ENCODE measurements around the gene RPS5.

Gene RPS5

DNA sequence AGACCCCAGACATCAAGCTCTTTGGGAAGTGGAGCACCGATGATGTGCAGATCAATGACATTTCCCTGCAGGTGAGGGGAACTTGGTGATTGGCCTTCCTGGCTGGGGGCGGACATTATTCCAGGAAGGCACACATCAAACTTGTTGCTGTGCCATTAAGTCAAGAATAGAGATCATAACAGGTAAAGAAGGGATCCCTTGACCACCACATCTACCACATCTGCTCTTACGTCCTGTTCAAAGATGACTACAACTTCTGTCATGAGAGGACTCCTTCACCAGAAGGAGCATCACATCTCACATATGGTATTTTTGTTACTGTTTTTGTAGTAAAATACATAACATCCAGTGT lies 1.1 kb downstream of the RPS5 start:
- peak overlapping the region; percentile 94 for H3K27ac Mint-ChIP-seq
- H3K9me3 Mint-ChIP-seq, result no peaks in the 10 kb centered on the region
- H3K4me3 Mint-ChIP-seq, result peak overlapping the region; percentile 97
- peaks cover 32% of the 10 kb centered on the region for H3K4me1 Mint-ChIP-seq (ENCODE audit: low read depth)
- H3K27me3 Mint-ChIP-seq (ENCODE audit: low read depth), result no peaks in the 10 kb centered on the region
- H3K36me3 Mint-ChIP-seq (ENCODE audit: low read depth), result peaks cover 32% of the 10 kb centered on the region

DNA sequence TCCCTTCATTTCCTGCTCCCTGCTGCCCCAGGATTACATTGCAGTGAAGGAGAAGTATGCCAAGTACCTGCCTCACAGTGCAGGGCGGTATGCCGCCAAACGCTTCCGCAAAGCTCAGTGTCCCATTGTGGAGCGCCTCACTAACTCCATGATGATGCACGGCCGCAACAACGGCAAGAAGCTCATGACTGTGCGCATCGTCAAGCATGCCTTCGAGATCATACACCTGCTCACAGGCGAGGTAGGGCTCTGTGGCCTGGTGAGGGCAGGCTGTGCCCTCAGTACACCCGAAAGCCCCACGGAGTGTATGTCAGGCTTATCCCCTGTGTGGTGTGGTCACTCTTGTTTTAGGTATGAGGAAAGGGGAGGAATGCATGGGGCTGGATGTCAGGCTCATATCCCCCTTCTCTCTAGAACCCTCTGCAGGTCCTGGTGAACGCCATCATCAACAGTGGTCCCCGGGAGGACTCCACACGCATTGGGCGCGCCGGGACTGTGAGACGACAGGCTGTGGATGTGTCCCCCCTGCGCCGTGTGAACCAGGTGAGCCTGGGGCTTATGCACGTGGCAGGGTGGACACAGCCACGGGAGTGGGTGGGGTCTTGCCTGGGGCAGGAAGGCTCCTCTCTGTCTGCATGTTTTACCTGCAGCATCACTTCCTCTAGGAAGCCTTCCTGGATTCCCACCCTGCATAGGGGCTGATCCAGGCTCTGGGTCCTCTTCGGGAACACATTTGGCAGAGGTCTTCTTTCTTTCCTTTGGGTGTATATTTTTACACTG lies 6.1 kb downstream of the RPS5 start:
- peaks cover 9% of the 10 kb centered on the region for H3K27me3 Mint-ChIP-seq (ENCODE audit: low read depth)
- peaks cover 17% of the 10 kb centered on the region for H3K4me1 Mint-ChIP-seq (ENCODE audit: low read depth)
- peaks cover 41% of the 10 kb centered on the region for H3K36me3 Mint-ChIP-seq (ENCODE audit: low read depth)
- H3K9me3 Mint-ChIP-seq, result no peaks in the 10 kb centered on the region
- no peak overlapping the region for H3K27ac Mint-ChIP-seq
- H3K4me3 Mint-ChIP-seq, result no peak overlapping the region

DNA sequence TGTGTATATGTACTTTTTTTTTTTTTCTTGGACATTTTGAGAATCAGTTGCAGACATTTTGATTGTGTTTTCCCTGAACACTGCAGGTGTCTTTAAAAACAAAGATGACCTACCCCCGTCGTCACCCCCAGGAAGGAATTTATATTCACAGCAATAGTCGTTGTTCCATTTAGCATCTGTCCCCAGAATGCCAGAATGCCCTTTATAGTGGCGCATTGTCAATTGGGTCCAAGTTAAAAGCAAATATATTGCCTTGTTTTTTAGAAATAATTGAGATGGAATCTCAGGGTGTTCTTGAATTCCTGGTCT lies 6.6 kb downstream of the RPS5 start:
- no peaks in the 10 kb centered on the region for H3K9me3 Mint-ChIP-seq
- no peak overlapping the region for H3K27ac Mint-ChIP-seq
- H3K27me3 Mint-ChIP-seq (ENCODE audit: low read depth), result peaks cover 9% of the 10 kb centered on the region
- peaks cover 14% of the 10 kb centered on the region for H3K4me1 Mint-ChIP-seq (ENCODE audit: low read depth)
- peaks cover 39% of the 10 kb centered on the region for H3K36me3 Mint-ChIP-seq (ENCODE audit: low read depth)
- no peak overlapping the region for H3K4me3 Mint-ChIP-seq

DNA sequence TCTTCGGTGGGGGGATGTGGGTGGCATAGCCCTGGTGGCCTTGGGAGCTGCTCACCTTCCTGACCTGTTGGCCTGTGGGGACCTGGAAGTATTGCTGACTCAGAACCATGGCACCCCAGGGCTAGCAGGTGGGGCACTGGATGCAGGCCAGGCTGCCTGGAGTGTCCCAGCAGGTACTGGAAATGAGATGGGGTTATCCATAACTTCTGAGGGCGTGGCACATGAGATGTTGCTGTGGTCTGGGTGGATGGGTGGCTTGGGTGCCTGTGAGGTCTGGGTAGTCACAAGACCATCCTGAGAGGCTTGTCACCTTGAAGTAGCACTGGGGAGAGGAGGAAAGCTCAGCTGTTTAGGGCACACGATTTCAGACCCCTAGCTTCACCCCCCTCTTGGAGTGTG lies 7.8 kb downstream of the RPS5 start:
- peaks cover 32% of the 10 kb centered on the region for H3K36me3 Mint-ChIP-seq (ENCODE audit: low read depth)
- H3K4me1 Mint-ChIP-seq (ENCODE audit: low read depth), result peaks cover 8% of the 10 kb centered on the region
- peaks cover 9% of the 10 kb centered on the region for H3K27me3 Mint-ChIP-seq (ENCODE audit: low read depth)
- H3K27ac Mint-ChIP-seq, result no peak overlapping the region
- no peak overlapping the region for H3K4me3 Mint-ChIP-seq
- H3K9me3 Mint-ChIP-seq, result no peaks in the 10 kb centered on the region

DNA sequence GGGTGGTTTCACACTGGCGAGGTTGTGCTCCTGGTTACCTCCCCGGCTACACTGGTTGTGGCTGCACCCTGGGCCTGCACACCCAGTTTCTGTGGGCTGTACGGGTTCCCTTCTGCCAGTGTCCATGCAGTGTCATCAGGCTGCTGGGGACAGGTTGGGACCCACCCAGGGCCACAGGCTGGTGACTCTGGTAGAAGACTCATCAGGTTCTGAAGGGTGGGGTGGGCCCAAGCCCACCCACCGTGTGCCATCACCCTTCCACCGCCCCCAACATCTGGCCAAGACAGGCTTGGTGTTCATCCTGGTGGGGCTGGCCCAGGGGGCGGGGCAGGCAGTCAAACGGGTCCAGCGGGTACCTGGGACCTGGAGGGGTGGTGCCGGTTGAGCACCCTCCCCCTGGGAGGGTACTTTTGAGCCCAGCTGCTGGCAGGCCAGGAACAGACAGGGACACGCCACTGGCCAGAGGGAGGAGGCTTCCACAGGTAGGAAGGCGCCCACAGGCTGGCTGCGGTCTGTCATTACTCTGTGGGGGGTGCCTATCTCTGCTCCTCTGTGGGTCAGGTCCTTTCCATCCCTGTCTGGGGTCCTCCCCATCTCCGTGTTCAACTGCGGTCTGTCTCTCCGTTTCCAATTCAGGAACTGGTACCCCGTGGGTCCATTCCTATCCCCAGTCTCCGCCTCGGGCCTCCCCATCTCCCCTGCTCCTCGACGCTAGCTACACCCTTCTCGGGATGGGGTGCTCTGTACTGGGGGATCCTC lies 8.3 kb downstream of the RPS5 start, which contains the start of gene RNF225:
RNF225 (plus strand) TSS at position 437 of the 759 bp plus-strand sequence. CDS start 434 bp downstream, outside the sequence.
- H3K4me3 Mint-ChIP-seq, result no peak within 1 kb of the TSS
- H3K36me3 Mint-ChIP-seq (ENCODE audit: low read depth), result peaks cover 30% of the 10 kb centered on the region
- H3K4me1 Mint-ChIP-seq (ENCODE audit: low read depth), result peaks cover 9% of the 10 kb centered on the region
- H3K27ac Mint-ChIP-seq, result no peak within 1 kb of the TSS
- H3K9me3 Mint-ChIP-seq, result no peaks in the 10 kb centered on the region
- H3K27me3 Mint-ChIP-seq (ENCODE audit: low read depth), result peaks cover 9% of the 10 kb centered on the region

DNA sequence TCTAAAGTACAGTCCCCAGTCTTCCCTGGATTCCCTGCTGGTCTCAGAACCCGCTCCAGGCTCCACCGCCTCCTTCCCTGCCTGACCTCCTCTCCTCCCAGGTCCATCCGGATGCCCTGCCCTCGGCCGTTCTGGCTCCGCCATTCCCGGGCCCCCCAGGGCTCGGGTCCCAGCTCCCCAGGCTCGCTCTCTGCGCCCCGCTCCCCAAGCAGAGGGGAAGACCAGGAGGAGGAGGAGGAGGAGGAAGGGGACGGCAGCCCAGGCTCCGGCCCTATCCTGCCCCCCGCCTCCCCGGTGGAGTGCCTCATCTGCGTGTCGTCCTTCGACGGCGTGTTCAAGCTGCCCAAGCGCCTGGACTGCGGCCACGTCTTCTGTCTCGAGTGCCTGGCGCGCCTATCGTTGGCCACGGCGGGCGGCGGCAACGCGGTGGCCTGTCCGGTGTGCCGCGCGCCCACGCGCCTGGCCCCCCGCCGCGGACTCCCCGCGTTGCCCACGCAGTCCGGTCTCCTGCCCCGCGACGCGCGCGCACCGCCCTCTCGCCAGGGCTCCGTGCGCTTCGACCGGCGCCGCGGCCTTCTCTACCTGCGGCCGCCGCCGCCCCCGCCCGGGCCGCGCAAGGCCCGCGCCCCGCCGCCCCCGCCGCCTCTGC lies 9.0 kb downstream of the RPS5 start:
- Mint-ChIP-seq H3K4me1 (ENCODE audit: low read depth) (peaks cover 6% of the 10 kb centered on the region), H3K4me3 (no peak overlapping the region), H3K27ac (no peak overlapping the region), H3K36me3 (ENCODE audit: low read depth) (peaks cover 26% of the 10 kb centered on the region), H3K27me3 (ENCODE audit: low read depth) (peaks cover 9% of the 10 kb centered on the region), H3K9me3 (no peaks in the 10 kb centered on the region)

DNA sequence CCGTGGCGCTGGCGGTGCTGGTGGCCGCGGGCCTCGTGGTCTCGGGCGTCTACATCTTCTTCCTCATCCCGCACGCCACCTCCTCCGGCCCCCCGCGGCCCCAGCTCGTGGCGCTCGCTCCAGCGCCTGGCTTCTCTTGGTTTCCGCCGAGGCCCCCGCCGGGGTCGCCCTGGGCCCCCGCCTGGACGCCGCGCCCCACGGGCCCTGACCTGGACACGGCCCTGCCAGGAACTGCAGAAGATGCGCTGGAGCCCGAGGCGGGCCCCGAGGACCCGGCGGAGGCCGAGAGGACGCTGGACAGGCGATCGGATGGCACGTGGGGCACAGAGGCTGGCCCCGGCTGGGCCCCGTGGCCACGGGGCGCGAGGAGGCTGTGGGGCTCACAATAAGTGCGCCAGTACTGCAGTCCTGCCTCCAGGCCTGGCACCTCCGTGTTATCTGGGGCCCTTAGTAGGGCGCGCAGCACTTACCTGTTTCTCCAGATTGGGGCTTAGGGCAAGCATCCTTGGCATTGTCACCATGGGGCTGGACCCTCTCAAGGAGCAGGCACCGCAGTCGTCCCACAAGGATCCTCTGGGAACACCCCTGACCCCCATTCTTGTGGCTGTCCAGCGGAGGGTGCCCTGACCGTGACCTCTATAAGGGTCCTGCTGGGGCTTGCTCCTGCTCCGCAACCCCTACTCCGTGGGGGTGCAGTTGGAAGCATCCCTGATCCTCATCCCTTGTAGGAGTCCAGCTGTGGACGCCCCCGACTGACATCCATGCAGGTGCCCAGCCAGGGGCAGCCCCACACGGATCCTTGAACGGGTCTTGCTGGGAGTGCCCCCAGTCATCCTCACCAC lies 9.8 kb downstream of the RPS5 start:
- Mint-ChIP-seq H3K27me3 (ENCODE audit: low read depth) (peaks cover 9% of the 10 kb centered on the region), H3K27ac (no peak overlapping the region), H3K36me3 (ENCODE audit: low read depth) (peaks cover 27% of the 10 kb centered on the region), H3K4me1 (ENCODE audit: low read depth) (peaks cover 9% of the 10 kb centered on the region), H3K9me3 (no peaks in the 10 kb centered on the region), H3K4me3 (no peak overlapping the region)

DNA sequence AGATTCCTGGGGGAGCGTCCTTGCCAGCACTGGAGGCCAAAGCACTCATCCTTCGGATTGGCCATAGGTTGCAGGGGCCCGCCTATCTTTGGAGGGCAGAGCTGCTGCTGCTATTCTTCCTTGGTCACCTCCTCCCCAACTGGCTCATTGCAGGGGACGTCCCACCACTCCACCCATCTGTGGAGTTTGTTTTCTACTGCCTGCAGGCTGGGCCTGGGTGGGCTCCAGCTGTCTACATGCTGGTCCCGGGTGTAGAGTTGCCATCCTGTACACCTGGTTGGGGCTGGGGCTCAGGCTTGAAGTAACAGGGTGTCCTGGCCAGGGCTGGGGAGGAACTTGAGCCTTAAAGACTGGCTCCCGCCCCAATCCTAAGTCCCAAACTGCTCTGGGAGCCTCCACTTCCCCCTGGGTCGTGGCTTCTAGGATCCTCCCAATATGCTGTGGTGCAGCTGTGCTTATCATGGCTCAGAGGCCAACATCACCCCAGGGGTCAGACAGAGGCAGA lies 10.5 kb downstream of the RPS5 start:
- Mint-ChIP-seq H3K27ac (no peak overlapping the region), H3K4me1 (ENCODE audit: low read depth) (peaks cover 9% of the 10 kb centered on the region), H3K9me3 (no peaks in the 10 kb centered on the region), H3K4me3 (no peak overlapping the region), H3K36me3 (ENCODE audit: low read depth) (peaks cover 27% of the 10 kb centered on the region), H3K27me3 (ENCODE audit: low read depth) (peaks cover 9% of the 10 kb centered on the region)

DNA sequence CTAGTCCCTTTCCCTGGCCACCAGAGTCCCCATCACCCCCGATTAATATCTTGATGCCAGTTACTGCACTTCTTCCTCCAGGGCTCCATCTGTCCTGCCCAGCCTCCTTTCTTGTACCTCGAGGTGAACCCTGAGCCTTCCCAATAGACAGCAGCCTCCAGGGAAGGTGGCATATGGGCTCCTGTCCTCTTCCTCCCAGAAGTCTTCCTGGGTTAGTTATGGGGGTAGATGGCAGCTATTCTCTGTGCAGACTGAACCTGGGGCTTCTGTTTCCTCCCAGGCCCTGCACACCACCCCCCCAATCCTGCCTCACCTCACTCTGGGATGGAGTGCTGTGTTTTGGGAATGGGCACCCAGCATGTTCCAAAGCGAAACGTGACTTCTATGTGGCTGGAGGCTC lies 11.0 kb downstream of the RPS5 start:
- Mint-ChIP-seq H3K4me3 (no peak overlapping the region), H3K9me3 (no peaks in the 10 kb centered on the region), H3K4me1 (ENCODE audit: low read depth) (peaks cover 9% of the 10 kb centered on the region), H3K36me3 (ENCODE audit: low read depth) (peaks cover 22% of the 10 kb centered on the region), H3K27me3 (ENCODE audit: low read depth) (peaks cover 9% of the 10 kb centered on the region), H3K27ac (no peak overlapping the region)

DNA sequence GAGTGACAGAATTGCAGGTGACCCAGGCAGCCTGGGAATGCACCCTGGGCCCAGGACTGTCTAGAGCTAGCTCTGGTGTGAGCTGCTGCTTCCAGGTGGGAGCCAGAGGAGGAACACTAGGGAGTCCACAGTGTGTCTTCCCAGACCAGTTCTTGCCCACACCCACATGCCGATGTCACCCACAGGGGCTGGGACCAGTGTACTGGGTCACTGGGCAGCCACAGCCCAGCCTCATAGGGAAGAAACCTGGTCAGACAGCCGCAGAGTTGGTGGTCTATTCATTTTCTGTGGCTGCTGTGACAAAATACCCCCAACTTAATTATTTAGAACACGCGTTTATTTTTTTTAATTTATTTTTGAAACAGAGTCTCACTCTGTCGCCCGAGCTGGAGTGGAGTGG lies 11.5 kb downstream of the RPS5 start:
- Mint-ChIP-seq H3K4me3 (no peak overlapping the region), H3K36me3 (ENCODE audit: low read depth) (peaks cover 20% of the 10 kb centered on the region), H3K4me1 (ENCODE audit: low read depth) (peaks cover 9% of the 10 kb centered on the region), H3K27me3 (ENCODE audit: low read depth) (peaks cover 9% of the 10 kb centered on the region), H3K27ac (no peak overlapping the region), H3K9me3 (no peaks in the 10 kb centered on the region)

DNA sequence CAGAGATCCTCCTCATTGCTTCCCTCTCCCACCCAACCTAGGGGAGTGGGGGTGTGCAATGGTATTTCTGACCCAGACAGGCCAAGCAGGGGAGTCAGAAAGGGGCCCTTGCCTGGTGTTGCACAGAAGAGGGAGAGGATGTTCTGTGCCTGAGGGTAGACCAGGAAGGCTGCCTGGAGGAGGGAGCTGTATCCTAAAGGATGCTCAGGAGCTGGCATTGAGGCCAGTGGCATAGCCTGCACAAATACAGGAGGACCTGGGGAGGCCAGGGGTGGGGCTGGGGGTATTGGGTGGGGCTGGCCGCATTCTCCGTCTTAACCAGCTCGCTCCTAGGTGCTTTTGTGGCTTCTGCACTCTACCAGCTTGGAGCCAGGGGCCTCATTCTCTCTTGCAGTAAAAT lies 12.8 kb downstream of the RPS5 start:
- Mint-ChIP-seq H3K36me3 (ENCODE audit: low read depth) (peaks cover 8% of the 10 kb centered on the region), H3K27ac (no peak overlapping the region), H3K4me1 (ENCODE audit: low read depth) (peaks cover 13% of the 10 kb centered on the region), H3K4me3 (no peak overlapping the region), H3K27me3 (ENCODE audit: low read depth) (peaks cover 4% of the 10 kb centered on the region), H3K9me3 (no peaks in the 10 kb centered on the region)

DNA sequence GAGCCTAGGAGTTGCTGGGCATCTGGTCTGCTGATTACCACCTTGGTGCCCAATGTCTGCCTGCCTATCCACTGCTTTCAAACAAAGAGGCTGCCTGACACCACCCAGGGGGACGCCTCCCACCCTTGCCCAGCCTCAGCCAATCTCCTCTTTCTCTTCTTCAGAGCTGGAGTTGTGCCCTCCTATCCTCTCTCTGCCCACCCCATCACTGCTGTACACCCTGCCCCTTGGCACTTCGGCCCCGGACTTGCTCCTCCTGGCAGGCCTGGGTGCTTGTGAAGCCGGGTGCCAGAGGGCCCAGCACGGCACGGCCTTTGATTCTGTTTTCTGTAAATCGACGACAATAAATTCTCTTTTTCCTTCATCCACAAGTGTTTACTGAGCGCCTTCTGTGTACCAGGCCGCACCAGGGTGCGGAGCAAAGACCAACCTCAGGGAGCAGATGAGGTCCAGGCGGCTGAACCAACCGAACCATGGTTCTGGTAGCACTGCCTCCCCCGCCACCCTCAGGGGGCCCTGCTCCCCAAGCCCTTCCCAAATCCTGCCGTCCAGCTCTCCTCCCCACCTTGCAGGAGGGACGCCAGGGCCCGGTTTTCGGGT lies 13.3 kb downstream of the RPS5 start:
- Mint-ChIP-seq H3K4me3 (peak overlapping the region; percentile 91), H3K27ac (no peak overlapping the region)

DNA sequence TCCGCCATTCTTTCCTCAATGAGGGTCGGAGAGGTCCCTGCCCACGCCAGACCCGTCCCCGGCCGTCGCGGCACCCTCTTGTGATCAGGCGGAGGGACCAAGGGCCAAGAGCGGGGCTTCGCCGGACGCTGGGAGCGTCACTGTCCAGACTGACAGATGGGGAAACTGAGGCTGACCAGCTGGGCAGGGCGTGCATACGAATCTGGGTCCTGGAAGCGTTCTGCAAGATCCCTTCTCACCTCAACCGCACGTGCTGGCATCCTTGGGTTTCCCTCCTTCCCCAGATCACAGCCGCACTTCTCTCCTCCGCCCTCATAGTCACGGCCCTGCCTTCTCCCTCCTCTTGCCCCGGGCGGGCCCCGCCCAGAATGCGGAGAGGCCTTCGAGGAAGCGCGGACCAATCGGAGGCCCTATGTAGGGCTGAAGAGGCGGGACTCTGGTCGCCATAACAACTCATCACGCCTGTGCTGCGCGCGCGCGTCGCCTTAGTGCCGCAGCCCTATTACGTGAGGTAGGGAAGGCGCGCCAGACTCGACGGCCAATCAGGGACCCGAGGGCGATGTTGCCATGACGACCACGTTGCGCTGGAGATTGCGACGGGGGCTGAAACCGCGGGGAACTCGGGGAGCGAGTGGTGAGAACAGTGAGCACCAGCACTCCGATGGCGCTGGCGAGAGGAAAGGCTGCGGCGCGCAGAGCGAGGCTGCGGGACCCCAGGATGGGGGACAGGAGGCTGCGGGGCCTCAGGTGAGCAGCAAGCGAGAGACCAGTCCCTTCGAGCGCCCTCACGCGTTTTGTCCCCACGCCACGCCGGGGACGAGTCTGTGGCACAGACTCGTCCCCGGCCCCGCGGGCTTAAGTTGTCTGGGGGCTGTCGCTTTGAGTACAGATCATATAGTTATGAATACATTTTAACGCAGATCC lies 14.1 kb downstream of the RPS5 start:
- H3K27ac Mint-ChIP-seq, result peak overlapping the region; percentile 93
- H3K4me3 Mint-ChIP-seq, result peak overlapping the region; percentile 91
- no peaks in the 10 kb centered on the region for H3K9me3 Mint-ChIP-seq
- peaks cover 4% of the 10 kb centered on the region for H3K36me3 Mint-ChIP-seq (ENCODE audit: low read depth)
- no peaks in the 10 kb centered on the region for H3K27me3 Mint-ChIP-seq (ENCODE audit: low read depth)
- peaks cover 13% of the 10 kb centered on the region for H3K4me1 Mint-ChIP-seq (ENCODE audit: low read depth)

More for the DNA sequence above, 13.3 kb downstream of the RPS5 start:
- Mint-ChIP-seq H3K36me3 (ENCODE audit: low read depth) (peaks cover 6% of the 10 kb centered on the region), H3K27me3 (ENCODE audit: low read depth) (peaks cover 3% of the 10 kb centered on the region), H3K9me3 (no peaks in the 10 kb centered on the region), H3K4me1 (ENCODE audit: low read depth) (peaks cover 13% of the 10 kb centered on the region)

Data from T-helper 1 cell treated with Interleukin-12 subunit alpha and Interleukin-12 subunit beta and Interleukin-4 antibody, amounts not matched to agents 30 μg/mL and 1 μg/mL, for 36 hours (primary cell).